ENCODE data around the gene TNFRSF21. TPM values are rescaled to one million over a fixed set of nuclear protein-coding genes. Genes with fewer than 3 reads are reported as not detected.

Gene TNFRSF21
- polyA plus RNA-seq, 1 donor from 2014 or later = 13.0 TPM

DNA sequence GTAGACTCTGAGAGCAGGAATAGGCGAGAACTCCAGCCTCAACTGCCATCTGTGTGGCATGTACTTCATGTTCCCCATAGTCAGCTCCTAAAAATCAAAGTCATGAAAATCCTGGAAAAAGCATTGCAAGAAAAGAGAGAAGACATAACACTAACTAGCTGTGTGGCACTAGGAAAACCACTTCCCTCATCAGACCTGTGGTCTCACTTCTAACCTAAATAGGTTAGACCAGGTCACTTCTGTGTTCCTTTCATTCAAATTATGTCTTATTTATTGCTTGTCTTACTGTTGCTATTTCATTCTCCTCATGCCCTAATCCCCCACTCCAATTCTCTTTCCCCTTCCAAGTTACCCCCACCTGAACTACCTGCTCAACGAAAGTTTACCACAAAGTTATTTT lies 70.2 kb downstream of the TNFRSF21 start:
- Histone ChIP-seq H4K20me1 (ENCODE audit: insufficient read depth) (no peaks in the 10 kb centered on the region), H3K27ac (ENCODE audit: low read length) (no peak overlapping the region), H2AFZ (ENCODE audit: low read depth, low read length) (no peak overlapping the region), H3K79me2 (replicated peaks; ENCODE audit: insufficient read depth, low read length) (no peaks in the 10 kb centered on the region), H3K9ac (ENCODE audit: low read length) (no peak overlapping the region), H3K9me3 (ENCODE audit: low read length) (no peaks in the 10 kb centered on the region), H3K9me2 (ENCODE audit: insufficient read depth, low read length) (no peaks in the 10 kb centered on the region), H3K4me3 (ENCODE audit: low read length) (no peak overlapping the region), H3K4me2 (ENCODE audit: low read length) (no peak overlapping the region), H3F3A (ENCODE audit: insufficient read depth, low read length, poor library complexity, severe bottlenecking) (no peaks in the 10 kb centered on the region), H3K27me3 (ENCODE audit: insufficient read depth, low read depth, low read length) (no peaks in the 10 kb centered on the region), H3K36me3 (ENCODE audit: insufficient read depth, low read length) (no peaks in the 10 kb centered on the region)
- TF ChIP-seq POLR2AphosphoS5 (IDR thresholded peaks at IDR 0.05) (no peak), TAF1 (IDR thresholded peaks at IDR 0.05; ENCODE audit: low read depth) (no peak), MXI1 (conservative IDR thresholded peaks at IDR 0.05; ENCODE audit: poor library complexity, severe bottlenecking) (no peak), RAD21 (conservative IDR thresholded peaks at IDR 0.05) (no peak), EP300 (conservative IDR thresholded peaks at IDR 0.05; ENCODE audit: poor library complexity, severe bottlenecking) (no peak), REST (IDR thresholded peaks at IDR 0.05; ENCODE audit: borderline replicate concordance) (no peak), EZH2 (IDR thresholded peaks at IDR 0.05; ENCODE audit: borderline replicate concordance, insufficient read depth, low read length, poor library complexity, severe bottlenecking) (no peak), SMC3 (conservative IDR thresholded peaks at IDR 0.05; ENCODE audit: poor library complexity) (no peak)
- TF ChIP-seq, protein P1, sequence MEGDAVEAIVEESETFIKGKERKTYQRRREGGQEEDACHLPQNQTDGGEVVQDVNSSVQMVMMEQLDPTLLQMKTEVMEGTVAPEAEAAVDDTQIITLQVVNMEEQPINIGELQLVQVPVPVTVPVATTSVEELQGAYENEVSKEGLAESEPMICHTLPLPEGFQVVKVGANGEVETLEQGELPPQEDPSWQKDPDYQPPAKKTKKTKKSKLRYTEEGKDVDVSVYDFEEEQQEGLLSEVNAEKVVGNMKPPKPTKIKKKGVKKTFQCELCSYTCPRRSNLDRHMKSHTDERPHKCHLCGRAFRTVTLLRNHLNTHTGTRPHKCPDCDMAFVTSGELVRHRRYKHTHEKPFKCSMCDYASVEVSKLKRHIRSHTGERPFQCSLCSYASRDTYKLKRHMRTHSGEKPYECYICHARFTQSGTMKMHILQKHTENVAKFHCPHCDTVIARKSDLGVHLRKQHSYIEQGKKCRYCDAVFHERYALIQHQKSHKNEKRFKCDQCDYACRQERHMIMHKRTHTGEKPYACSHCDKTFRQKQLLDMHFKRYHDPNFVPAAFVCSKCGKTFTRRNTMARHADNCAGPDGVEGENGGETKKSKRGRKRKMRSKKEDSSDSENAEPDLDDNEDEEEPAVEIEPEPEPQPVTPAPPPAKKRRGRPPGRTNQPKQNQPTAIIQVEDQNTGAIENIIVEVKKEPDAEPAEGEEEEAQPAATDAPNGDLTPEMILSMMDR (IDR thresholded peaks at IDR 0.05; ENCODE audit: poor library complexity, severe bottlenecking) = no peak

- no peak overlapping the region for H3K4me3 ChIP-seq (ENCODE audit: low read length)
- no peaks in the 10 kb centered on the region for H3K79me2 ChIP-seq (replicated peaks; ENCODE audit: insufficient read depth, low read length)
- H3K27me3 ChIP-seq (ENCODE audit: insufficient read depth, low read depth, low read length) = no peaks in the 10 kb centered on the region
- H3K36me3 ChIP-seq (ENCODE audit: insufficient read depth, low read length) = no peaks in the 10 kb centered on the region
- H3F3A ChIP-seq (ENCODE audit: insufficient read depth, low read length, poor library complexity, severe bottlenecking) = no peaks in the 10 kb centered on the region
- H4K20me1 ChIP-seq (ENCODE audit: insufficient read depth) = no peaks in the 10 kb centered on the region
- H2AFZ ChIP-seq (ENCODE audit: low read depth, low read length) = no peak overlapping the region
- TF ChIP-seq REST (IDR thresholded peaks at IDR 0.05; ENCODE audit: borderline replicate concordance) (no peak), MXI1 (conservative IDR thresholded peaks at IDR 0.05; ENCODE audit: poor library complexity, severe bottlenecking) (no peak), TAF1 (IDR thresholded peaks at IDR 0.05; ENCODE audit: low read depth) (no peak), SMC3 (conservative IDR thresholded peaks at IDR 0.05; ENCODE audit: poor library complexity) (no peak), EP300 (conservative IDR thresholded peaks at IDR 0.05; ENCODE audit: poor library complexity, severe bottlenecking) (no peak), EZH2 (IDR thresholded peaks at IDR 0.05; ENCODE audit: borderline replicate concordance, insufficient read depth, low read length, poor library complexity, severe bottlenecking) (no peak), POLR2AphosphoS5 (IDR thresholded peaks at IDR 0.05) (no peak), RAD21 (conservative IDR thresholded peaks at IDR 0.05) (no peak)
- TF ChIP-seq, protein P1 (IDR thresholded peaks at IDR 0.05; ENCODE audit: poor library complexity, severe bottlenecking) = no peak
- no peaks in the 10 kb centered on the region for H3K9me3 ChIP-seq (ENCODE audit: low read length)
- no peaks in the 10 kb centered on the region for H3K9me2 ChIP-seq (ENCODE audit: insufficient read depth, low read length)
- H3K27ac ChIP-seq (ENCODE audit: low read length) = no peak overlapping the region
- H3K9ac ChIP-seq (ENCODE audit: low read length) = no peak overlapping the region
- H3K4me2 ChIP-seq (ENCODE audit: low read length) = no peak overlapping the region
Observed at GRCh38 chr6:47238456-47238995, 71.2 kb downstream of the TNFRSF21 start.

Measured in neural cell (in vitro differentiated cells).